ENCODE data around the gene IFNL4. TPM values are rescaled to one million over a fixed set of nuclear protein-coding genes. Genes with fewer than 3 reads are reported as not detected.
"Not testable (repeated sequence)": the region's sequence is repeated elsewhere in the genome, so short reads cannot be mapped to it uniquely, and the experiment has no call there.

IFNL4 gene
- total and polyA plus RNA-seq, 2 of the 13 experiments (the other 11 are each of a cell fraction or from before 2014, with no cell fraction given): not detected

DNA sequence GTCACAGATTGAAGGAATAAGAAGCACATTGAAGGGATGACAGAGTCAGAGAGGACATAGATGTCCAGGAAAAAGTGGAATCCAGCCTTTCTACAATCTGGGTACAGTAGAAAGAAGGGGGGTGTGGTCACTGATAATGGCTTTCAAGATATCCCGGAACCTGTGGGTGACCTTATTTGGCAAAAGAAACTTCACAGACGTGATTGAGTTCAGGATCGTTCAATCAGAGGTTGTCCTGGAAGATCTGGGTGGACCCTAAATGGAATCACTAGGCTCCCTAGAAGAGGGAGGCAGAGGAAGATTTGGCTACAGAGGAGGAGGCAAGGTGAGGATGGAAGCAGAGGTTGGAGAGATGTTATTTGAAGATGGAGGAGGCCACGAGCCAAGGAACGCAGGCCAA, 31.6 kb downstream of the IFNL4 start:
- intact Hi-C loops (cut with micrococcal nuclease; ENCODE audit: unreplicated experiment): no loop called here
- CTCF ChIA-PET (ENCODE audit: low intra/inter-chr PET ratio, low total read pairs): no interaction called here
- BruUV-seq (replicated peaks): no TSS peak

DNA sequence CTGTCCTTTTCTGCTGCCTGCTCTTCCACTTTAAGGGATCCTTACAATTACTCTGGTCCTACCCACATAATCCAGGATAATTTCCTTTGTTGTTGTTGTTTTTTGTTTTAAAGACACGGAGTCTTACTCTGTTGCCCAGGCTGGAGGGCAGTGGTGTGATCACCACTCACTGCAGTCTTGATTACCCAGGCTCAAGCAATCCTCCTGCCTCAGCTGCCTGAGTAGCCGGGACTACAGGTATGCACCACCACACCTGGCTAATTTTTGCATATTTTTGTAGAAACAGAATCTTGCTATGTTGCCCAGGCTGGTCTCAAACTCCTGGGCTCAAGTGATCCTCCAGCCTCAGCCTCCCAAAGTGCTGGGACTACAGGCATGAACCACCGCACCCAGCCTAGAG, 33.3 kb downstream of the IFNL4 start:
- H3K36me3 ChIP-seq (replicated peaks in 1 of 2; ENCODE audit: control insufficient read depth in 1 of 2, insufficient read depth in 2 of 2, low read length in 2 of 2); POLR2A ChIA-PET; DNase-seq (ENCODE audit: low spot score); H3K9me3 ChIP-seq (ENCODE audit: low read length); ATAC-seq; H3K79me2 ChIP-seq (ENCODE audit: insufficient read depth, low read length); H2AFZ ChIP-seq (ENCODE audit: low read length); CTCF ChIA-PET (ENCODE audit: low intra/inter-chr PET ratio, low total read pairs); BruUV-seq (replicated peaks); FAIRE-seq; H3K4me3 ChIP-seq (replicated peaks in 1 of 3; ENCODE audit: insufficient read depth in 1 of 3, low read depth in 2 of 3, low read length in 3 of 3); H3K9ac ChIP-seq (ENCODE audit: insufficient read depth, low read depth, low read length); H3K4me1 ChIP-seq (ENCODE audit: insufficient read depth, low read length); H3K4me2 ChIP-seq (ENCODE audit: low read depth, low read length); intact Hi-C loops (cut with micrococcal nuclease; ENCODE audit: unreplicated experiment); H3K27me3 ChIP-seq (ENCODE audit: control insufficient read depth in 1 of 2, insufficient read depth in 2 of 2, low read length in 2 of 2); in situ Hi-C loops (cut with HindIII; ENCODE audit: extremely low pct_ligation_motif_present, low pct_unique_long_range_greater_than_20kb); H4K20me1 ChIP-seq (ENCODE audit: insufficient read depth, low read length); H3K27ac ChIP-seq (ENCODE audit: extremely low read length, insufficient read depth, low read length): not testable (repeated sequence)
- 39% methylated on average over 3 of the region's 3 CpGs for WGBS (ENCODE audit: low lambda C conversion rate)

More for the DNA sequence above, 31.6 kb downstream of the IFNL4 start:
- Histone ChIP-seq H4K20me1 (ENCODE audit: insufficient read depth, low read length) (no peaks in the 10 kb centered on the region), H3K4me1 (ENCODE audit: insufficient read depth, low read length) (no peaks in the 10 kb centered on the region), H3K9me3 (ENCODE audit: low read length) (no peaks in the 10 kb centered on the region), H3K27me3 (ENCODE audit: control insufficient read depth in 1 of 2, insufficient read depth in 2 of 2, low read length in 2 of 2) (no peaks in the 10 kb centered on the region; a peak in 1 of 5 replicates), H3K4me3 (replicated peaks in 1 of 3; ENCODE audit: insufficient read depth in 1 of 3, low read depth in 2 of 3, low read length in 3 of 3) (no peak overlapping the region), H3K79me2 (ENCODE audit: insufficient read depth, low read length) (no peaks in the 10 kb centered on the region), H3K9ac (ENCODE audit: insufficient read depth, low read depth, low read length) (no peak overlapping the region), H3K4me2 (ENCODE audit: low read depth, low read length) (no peak overlapping the region), H2AFZ (ENCODE audit: low read length) (no peak overlapping the region), H3K36me3 (replicated peaks in 1 of 2; ENCODE audit: control insufficient read depth in 1 of 2, insufficient read depth in 2 of 2, low read length in 2 of 2) (no peaks in the 10 kb centered on the region), H3K27ac (ENCODE audit: extremely low read length, insufficient read depth, low read length) (no peak overlapping the region)
- POLR2A ChIA-PET: no interaction called here
- TF ChIP-seq ZNF761 (CRISPR knock-in tag; conservative IDR thresholded peaks at IDR 0.05) (no peak), SRF (IDR thresholded peaks at IDR 0.05; ENCODE audit: low read depth, low read length) (0 out of 2 replicates have a peak, but pooled peaks have one; percentile 4), ZNF749 (CRISPR knock-in tag; IDR thresholded peaks at IDR 0.05; ENCODE audit: borderline replicate concordance) (no peak)
- no peak for FAIRE-seq
- WGBS (ENCODE audit: low lambda C conversion rate): 44% methylated on average over 5 of the region's 5 CpGs
- ATAC-seq: no peak
- in situ Hi-C loops (cut with HindIII; ENCODE audit: extremely low pct_ligation_motif_present, low pct_unique_long_range_greater_than_20kb): no loop called here
- DNase-seq (ENCODE audit: low spot score): no peak

All from HepG2 (cell line).